ENCODE measurements around the gene REM1.
"Not testable (repeated sequence)": the region's sequence is repeated elsewhere in the genome, so short reads cannot be mapped to it uniquely, and the experiment has no call there.

Gene REM1

DNA sequence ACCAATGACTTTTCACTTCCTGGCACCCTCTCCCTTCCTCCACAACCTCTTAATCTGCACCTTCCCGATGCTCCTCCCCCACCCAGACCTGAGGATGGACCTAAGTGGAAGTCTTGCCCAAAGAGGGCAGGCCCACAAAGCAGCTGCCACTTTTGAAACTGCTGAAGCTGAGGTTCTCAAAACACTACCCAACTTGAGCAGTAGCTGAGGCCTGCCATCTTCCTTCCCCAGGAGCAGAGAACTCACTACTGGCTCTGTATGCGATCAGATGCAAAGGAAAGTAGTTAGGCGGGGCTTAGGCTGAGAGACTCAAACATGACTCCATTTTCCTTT is 40.7 kb downstream of the REM1 start:
- TF ChIP-seq, protein P1, sequence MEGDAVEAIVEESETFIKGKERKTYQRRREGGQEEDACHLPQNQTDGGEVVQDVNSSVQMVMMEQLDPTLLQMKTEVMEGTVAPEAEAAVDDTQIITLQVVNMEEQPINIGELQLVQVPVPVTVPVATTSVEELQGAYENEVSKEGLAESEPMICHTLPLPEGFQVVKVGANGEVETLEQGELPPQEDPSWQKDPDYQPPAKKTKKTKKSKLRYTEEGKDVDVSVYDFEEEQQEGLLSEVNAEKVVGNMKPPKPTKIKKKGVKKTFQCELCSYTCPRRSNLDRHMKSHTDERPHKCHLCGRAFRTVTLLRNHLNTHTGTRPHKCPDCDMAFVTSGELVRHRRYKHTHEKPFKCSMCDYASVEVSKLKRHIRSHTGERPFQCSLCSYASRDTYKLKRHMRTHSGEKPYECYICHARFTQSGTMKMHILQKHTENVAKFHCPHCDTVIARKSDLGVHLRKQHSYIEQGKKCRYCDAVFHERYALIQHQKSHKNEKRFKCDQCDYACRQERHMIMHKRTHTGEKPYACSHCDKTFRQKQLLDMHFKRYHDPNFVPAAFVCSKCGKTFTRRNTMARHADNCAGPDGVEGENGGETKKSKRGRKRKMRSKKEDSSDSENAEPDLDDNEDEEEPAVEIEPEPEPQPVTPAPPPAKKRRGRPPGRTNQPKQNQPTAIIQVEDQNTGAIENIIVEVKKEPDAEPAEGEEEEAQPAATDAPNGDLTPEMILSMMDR (IDR thresholded peaks at IDR 0.05; ENCODE audit: low read depth, low read length, missing control alignments) = no peak
- H3K4me3 ChIP-seq (replicated peaks; ENCODE audit: low read depth, low read length) = peak overlapping the region; percentile 99
- no peak for DNase-seq (ENCODE audit: extremely low read depth, low read depth)

DNA sequence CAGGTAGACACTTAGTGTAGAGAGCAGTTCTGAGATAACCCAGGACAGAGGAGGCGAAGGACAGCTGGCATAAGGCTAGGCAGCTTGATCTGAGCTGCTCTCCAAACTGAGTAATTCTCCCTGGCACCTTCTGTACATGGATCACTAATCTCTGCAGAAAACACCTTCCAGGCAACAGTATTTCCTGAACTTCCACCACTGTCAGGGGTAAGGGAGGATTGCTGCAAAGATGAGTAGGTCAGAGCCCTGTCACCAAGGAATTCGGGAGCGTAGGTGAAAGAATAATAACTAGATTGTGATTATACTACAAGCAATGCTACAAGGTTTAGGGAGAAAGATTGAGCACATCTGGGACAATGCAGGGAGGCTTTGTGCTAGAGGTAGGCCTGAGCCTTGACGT is 41.1 kb downstream of the REM1 start:
- peak overlapping the region; percentile 99 for H3K4me3 ChIP-seq (replicated peaks; ENCODE audit: low read depth, low read length)
- TF ChIP-seq, protein P1 (IDR thresholded peaks at IDR 0.05; ENCODE audit: low read depth, low read length, missing control alignments) = no peak
- DNase-seq (ENCODE audit: extremely low read depth, low read depth) = no peak

DNA sequence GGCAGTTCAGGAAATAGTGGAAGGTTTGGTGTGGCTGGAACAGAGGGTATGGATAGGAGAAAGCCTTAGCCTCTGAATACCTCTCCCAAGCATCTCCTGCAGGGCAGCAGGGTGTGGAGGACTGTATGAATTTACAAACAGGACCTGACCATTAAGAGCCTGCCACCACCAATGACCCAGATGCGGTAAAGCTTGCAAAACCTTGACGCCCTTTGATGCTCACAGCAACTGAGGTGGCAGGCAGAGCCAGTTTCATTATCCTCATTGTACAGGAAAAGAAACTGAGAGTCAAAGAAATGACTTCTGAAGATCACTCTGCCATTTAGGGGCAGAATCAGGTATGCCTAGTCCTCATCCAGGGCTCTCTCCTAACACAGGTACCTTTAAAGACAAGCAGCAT is 41.6 kb downstream of the REM1 start:
- DNase-seq (ENCODE audit: extremely low read depth, low read depth) = no peak
- TF ChIP-seq, protein P1 (IDR thresholded peaks at IDR 0.05; ENCODE audit: low read depth, low read length, missing control alignments) = no peak
- peak overlapping the region; percentile 99 for H3K4me3 ChIP-seq (replicated peaks; ENCODE audit: low read depth, low read length)

DNA sequence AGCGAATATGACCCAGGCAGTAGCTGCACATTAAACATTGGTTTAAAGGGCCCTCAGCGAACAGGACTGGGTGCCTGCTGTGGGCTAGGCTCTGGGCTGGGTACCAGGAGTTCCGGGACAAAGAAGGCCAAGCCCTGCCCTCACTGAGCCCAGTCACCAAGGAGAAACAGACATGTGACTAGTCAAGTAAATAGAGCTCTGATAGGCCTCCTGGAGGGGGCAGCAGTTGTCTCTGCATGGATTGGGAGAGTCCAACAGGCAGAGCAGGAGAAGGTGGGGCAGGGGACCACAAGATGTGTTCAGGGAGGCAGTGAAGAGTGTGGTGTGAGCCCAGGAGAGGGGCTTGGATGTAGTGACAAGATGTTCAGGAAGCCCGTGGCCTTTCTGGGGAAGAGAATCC is 42.3 kb downstream of the REM1 start:
- H3K4me3 ChIP-seq (replicated peaks; ENCODE audit: low read depth, low read length) = peak overlapping the region; percentile 99
- TF ChIP-seq, protein P1 (IDR thresholded peaks at IDR 0.05; ENCODE audit: low read depth, low read length, missing control alignments) = peak; percentile 37
- DNase-seq (ENCODE audit: extremely low read depth, low read depth) = peak; percentile 32

DNA sequence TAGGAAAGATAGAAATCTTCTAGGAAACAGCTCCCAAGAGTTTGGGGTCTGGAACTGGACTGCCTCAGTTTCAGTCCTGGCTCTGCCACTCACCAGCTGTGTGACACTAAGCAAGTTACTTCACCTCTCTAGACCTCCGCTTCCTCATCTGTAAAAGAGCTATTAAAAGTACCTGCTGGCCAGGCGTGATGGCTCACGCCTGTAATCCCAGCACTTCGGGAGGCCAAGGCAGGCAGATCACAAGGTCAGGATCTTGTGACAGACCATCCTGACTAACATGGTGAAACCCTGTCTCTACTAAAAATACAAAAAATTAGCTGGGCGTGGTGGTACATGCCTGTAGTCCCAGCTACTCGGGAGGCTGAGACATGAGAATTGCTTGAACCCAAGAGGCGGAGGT is 46.2 kb downstream of the REM1 start:
- DNase-seq (ENCODE audit: extremely low read depth, low read depth); H3K4me3 ChIP-seq (replicated peaks; ENCODE audit: low read depth, low read length): not testable (repeated sequence)

DNA sequence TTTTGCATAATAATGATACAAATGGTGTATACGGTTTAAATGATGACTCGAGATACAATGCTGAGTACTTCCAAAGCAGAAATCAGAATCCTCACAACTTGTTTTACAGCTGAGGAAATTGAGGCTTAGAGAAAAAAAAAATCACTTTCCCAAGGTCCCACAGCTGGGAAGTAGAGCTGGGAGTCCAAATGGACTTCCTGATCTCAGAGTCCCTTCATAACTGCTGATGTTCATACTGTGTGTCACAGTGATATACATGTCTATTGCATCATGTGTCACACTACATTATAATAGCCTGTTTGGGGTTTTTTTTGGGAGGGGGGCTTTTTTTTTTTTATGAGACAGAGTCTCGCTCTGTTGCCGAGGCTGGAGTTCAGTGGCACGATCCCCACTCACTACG is 47.6 kb downstream of the REM1 start:
- no peak for DNase-seq (ENCODE audit: extremely low read depth, low read depth)
- TF ChIP-seq, protein P1 (IDR thresholded peaks at IDR 0.05; ENCODE audit: low read depth, low read length, missing control alignments) = no peak

DNA sequence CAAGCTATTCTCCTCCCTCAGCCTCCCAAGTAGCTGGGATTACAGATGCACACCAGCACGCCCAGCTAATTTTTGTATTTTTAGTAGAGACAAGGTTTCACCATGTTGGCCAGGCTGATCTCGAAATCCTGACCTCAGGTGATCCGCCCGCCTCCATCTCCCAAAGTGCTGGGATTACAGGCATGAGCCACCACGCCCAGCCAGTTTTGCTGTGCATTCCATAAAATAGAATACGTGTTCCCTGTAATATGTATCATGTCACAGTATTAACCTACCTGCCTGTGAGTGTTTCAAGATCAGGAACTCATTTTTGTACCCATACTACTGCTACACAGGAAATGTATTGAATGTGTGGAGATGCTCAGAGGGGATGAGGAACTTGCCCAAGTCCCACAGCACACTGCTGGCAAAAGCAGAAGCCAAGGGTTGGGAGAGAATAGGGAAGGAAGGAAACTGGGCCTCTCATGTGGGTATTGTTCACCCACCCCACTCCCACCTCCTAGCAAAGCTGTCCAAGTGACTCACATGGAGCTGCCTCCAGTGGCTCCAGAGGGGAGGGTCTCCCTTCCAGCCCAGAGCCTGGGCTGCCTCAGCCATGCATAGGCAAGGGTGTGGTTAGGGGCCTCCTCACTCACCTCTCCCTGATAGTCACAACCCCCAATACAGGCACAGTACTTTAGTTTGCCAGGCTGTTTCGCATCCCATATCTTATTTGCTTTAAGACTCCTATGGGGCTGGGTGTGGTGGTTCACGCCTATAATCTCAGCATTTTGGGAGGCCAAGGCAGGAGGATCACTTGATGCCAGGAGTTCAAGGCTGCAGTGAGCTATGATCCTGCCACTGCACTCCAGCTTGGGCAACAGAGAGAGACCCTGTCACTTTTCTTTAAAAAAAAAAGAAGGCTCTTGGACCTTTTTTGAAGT is 48.5 kb downstream of the REM1 start:
- TF ChIP-seq, protein P1 (IDR thresholded peaks at IDR 0.05; ENCODE audit: low read depth, low read length, missing control alignments) = no peak
- no peak for DNase-seq (ENCODE audit: extremely low read depth, low read depth)
- no peak overlapping the region for H3K4me3 ChIP-seq (replicated peaks; ENCODE audit: low read depth, low read length)

More for the DNA sequence above, 47.6 kb downstream of the REM1 start:
- no peak overlapping the region for H3K4me3 ChIP-seq (replicated peaks; ENCODE audit: low read depth, low read length)

Measured in HFF-Myc (cell line).